HepG2 (cell line): ENCODE data around the gene AOX1.

Experiments used
- EZH2 ChIP-seq: conservative IDR thresholded peaks from 2 replicates; pipeline ENCODE4 v1.6.1; 2012; ENCODE audit warnings: mild to moderate bottlenecking, low read depth, low read length, moderate library complexity
- JUN ChIP-seq: sonication (generic); formaldehyde crosslinking; IDR thresholded peaks from 2 replicates; pipeline ENCODE4 v1.4.0; 2020; ENCODE audit warnings: mild to moderate bottlenecking, missing genetic modification reagents
- NCOA5 ChIP-seq: sonication (generic); formaldehyde crosslinking; IDR thresholded peaks from 2 replicates; pipeline ENCODE4 v1.4.0; 2020; ENCODE audit warnings: missing genetic modification reagents
- STAG1 ChIP-seq: sonication (generic); formaldehyde crosslinking; IDR thresholded peaks from 2 replicates; pipeline ENCODE4 v1.4.0; 2020; ENCODE audit warnings: missing genetic modification reagents
- SUZ12 ChIP-seq: fragments of 150-350 bp; IDR thresholded peaks from 2 replicates; pipeline ENCODE4 v1.6.1; 2014; ENCODE audit warnings: low read depth, low read length
- ZBTB20 ChIP-seq: sonication (generic); formaldehyde crosslinking; IDR thresholded peaks from 2 replicates; pipeline ENCODE4 v1.8.1; 2023; ENCODE audit warnings: missing genetic modification reagents, low read depth, mild to moderate bottlenecking, borderline replicate concordance
- ZNF282 ChIP-seq: fragments of 450-650 bp; IDR thresholded peaks from 2 replicates; pipeline ENCODE4 v1.6.1; 2018; ENCODE audit not compliant: partially characterized antibody

- TF ChIP-seq SUZ12 (no peak), ZNF282 (no peak), ZBTB20 (CRISPR knock-in tag) (0 out of 2 replicates have a peak, but pooled peaks have one; percentile 27), NCOA5 (CRISPR knock-in tag) (no peak), JUN (CRISPR knock-in tag) (no peak), STAG1 (CRISPR knock-in tag) (peak; percentile 85), EZH2 (no peak)
These were observed 7.0 kb upstream of the AOX1 start for GRCh38 chr2:200578778-200579177.
